ENCODE data around the gene RAPGEF1.

Gene RAPGEF1

GRCh38 chr9:131633491-131634031, 106.3 kb downstream of the RAPGEF1 start (continued):
- TF ChIP-seq, protein P1, sequence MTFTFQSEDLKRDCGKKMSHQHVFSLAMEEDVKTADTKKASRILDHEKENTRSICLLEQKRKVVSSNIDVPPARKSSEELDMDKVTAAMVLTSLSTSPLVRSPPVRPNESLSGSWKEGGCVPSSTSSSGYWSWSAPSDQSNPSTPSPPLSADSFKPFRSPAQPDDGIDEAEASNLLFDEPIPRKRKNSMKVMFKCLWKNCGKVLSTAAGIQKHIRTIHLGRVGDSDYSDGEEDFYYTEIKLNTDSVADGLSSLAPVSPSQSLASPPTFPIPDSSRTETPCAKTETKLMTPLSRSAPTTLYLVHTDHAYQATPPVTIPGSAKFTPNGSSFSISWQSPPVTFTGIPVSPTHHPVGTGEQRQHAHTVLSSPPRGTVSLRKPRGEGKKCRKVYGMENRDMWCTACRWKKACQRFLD (tag by site-specific recombination; IDR thresholded peaks at IDR 0.05) = no peak
- peak; percentile 47; the same call in 1 of the 2 replicates for TF ChIP-seq ZFP69B (tag by site-specific recombination; IDR thresholded peaks at IDR 0.05)
- no peak for TF ChIP-seq ZBTB1 (tag by site-specific recombination; IDR thresholded peaks at IDR 0.05)
- TF ChIP-seq ZNF311 (tag by site-specific recombination; IDR thresholded peaks at IDR 0.05; ENCODE audit: borderline replicate concordance) = no peak
- TF ChIP-seq ZNF621 (tag by site-specific recombination; IDR thresholded peaks at IDR 0.05) = no peak
- no peak for TF ChIP-seq ZNF37A (tag by site-specific recombination; IDR thresholded peaks at IDR 0.05)
- no peak for TF ChIP-seq ZNF423 (tag by site-specific recombination; IDR thresholded peaks at IDR 0.05)
- TF ChIP-seq KLF7 (tag by site-specific recombination; IDR thresholded peaks at IDR 0.05; ENCODE audit: borderline replicate concordance) = no peak
- TF ChIP-seq HOXD13 (CRISPR knock-in tag; IDR thresholded peaks at IDR 0.05; ENCODE audit: borderline replicate concordance) = no peak
- peak; percentile 66 for TF ChIP-seq OSR2 (tag by site-specific recombination; IDR thresholded peaks at IDR 0.05)
- TF ChIP-seq TRIM28 (IDR thresholded peaks at IDR 0.05; ENCODE audit: borderline replicate concordance, low read length) = no peak
- no peak for TF ChIP-seq ZNF433 (tag by site-specific recombination; IDR thresholded peaks at IDR 0.05; ENCODE audit: low read depth)
- no peak for TF ChIP-seq ZNF223 (tag by site-specific recombination; IDR thresholded peaks at IDR 0.05)
- no peak for TF ChIP-seq ZNF473 (tag by site-specific recombination; IDR thresholded peaks at IDR 0.05)
- TF ChIP-seq ZNF76 (tag by site-specific recombination; IDR thresholded peaks at IDR 0.05; ENCODE audit: borderline replicate concordance, low read depth) = peak; percentile 53; the same call in 1 of the 2 replicates
- TF ChIP-seq HOXA7 (CRISPR knock-in tag; IDR thresholded peaks at IDR 0.05; ENCODE audit: borderline replicate concordance) = no peak
- no peak for TF ChIP-seq ZNF221 (tag by site-specific recombination; IDR thresholded peaks at IDR 0.05; ENCODE audit: borderline replicate concordance)
- TF ChIP-seq BCL6B (tag by site-specific recombination; IDR thresholded peaks at IDR 0.05) = 0 out of 2 replicates have a peak, but pooled peaks have one; percentile 19
- TF ChIP-seq, protein P2, sequence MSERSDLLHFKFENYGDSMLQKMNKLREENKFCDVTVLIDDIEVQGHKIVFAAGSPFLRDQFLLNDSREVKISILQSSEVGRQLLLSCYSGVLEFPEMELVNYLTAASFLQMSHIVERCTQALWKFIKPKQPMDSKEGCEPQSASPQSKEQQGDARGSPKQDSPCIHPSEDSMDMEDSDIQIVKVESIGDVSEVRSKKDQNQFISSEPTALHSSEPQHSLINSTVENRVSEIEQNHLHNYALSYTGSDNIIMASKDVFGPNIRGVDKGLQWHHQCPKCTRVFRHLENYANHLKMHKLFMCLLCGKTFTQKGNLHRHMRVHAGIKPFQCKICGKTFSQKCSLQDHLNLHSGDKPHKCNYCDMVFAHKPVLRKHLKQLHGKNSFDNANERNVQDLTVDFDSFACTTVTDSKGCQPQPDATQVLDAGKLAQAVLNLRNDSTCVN (tag by site-specific recombination; optimal IDR thresholded peaks at IDR 0.05) = no peak
- no peak for TF ChIP-seq ZNF610 (tag by site-specific recombination; IDR thresholded peaks at IDR 0.05; ENCODE audit: borderline replicate concordance)
- no peak for TF ChIP-seq ZNF747 (tag by site-specific recombination; IDR thresholded peaks at IDR 0.05)
- TF ChIP-seq YY2 (tag by site-specific recombination; IDR thresholded peaks at IDR 0.05) = no peak
- TF ChIP-seq YY1 (tag by site-specific recombination; IDR thresholded peaks at IDR 0.05) = no peak
- no peak for TF ChIP-seq ZNF132 (tag by site-specific recombination; IDR thresholded peaks at IDR 0.05; ENCODE audit: borderline replicate concordance)
- TF ChIP-seq ZNF530 (tag by site-specific recombination; IDR thresholded peaks at IDR 0.05; ENCODE audit: low read depth) = no peak
- TF ChIP-seq ZNF488 (tag by site-specific recombination; IDR thresholded peaks at IDR 0.05) = no peak
- no peak for TF ChIP-seq ZNF133 (tag by site-specific recombination; IDR thresholded peaks at IDR 0.05)
- TF ChIP-seq SCRT2 (tag by site-specific recombination; IDR thresholded peaks at IDR 0.05) = no peak; the same call in 1 of the 2 replicates
- TF ChIP-seq, protein P3, sequence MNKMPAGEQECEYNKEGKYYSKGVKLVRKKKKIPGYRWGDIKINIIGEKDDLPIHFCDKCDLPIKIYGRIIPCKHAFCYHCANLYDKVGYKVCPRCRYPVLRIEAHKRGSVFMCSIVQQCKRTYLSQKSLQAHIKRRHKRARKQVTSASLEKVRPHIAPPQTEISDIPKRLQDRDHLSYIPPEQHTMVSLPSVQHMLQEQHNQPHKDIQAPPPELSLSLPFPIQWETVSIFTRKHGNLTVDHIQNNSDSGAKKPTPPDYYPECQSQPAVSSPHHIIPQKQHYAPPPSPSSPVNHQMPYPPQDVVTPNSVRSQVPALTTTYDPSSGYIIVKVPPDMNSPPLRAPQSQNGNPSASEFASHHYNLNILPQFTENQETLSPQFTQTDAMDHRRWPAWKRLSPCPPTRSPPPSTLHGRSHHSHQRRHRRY (tag by site-specific recombination; IDR thresholded peaks at IDR 0.05) = no peak
- TF ChIP-seq, protein P4, sequence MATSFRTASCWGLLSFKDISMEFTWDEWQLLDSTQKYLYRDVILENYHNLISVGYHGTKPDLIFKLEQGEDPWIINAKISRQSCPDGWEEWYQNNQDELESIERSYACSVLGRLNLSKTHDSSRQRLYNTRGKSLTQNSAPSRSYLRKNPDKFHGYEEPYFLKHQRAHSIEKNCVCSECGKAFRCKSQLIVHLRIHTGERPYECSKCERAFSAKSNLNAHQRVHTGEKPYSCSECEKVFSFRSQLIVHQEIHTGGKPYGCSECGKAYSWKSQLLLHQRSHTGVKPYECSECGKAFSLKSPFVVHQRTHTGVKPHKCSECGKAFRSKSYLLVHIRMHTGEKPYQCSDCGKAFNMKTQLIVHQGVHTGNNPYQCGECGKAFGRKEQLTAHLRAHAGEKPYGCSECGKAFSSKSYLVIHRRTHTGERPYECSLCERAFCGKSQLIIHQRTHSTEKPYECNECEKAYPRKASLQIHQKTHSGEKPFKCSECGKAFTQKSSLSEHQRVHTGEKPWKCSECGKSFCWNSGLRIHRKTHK (tag by site-specific recombination; IDR thresholded peaks at IDR 0.05) = no peak
- no peak for TF ChIP-seq ZNF514 (tag by site-specific recombination; IDR thresholded peaks at IDR 0.05)
- TF ChIP-seq ZNF560 (tag by site-specific recombination; IDR thresholded peaks at IDR 0.05; ENCODE audit: borderline replicate concordance) = no peak
- no peak for TF ChIP-seq ZNF555 (tag by site-specific recombination; conservative IDR thresholded peaks at IDR 0.05)
- no peak for TF ChIP-seq KLF16 (tag by site-specific recombination; IDR thresholded peaks at IDR 0.05)
- TF ChIP-seq, protein P5, sequence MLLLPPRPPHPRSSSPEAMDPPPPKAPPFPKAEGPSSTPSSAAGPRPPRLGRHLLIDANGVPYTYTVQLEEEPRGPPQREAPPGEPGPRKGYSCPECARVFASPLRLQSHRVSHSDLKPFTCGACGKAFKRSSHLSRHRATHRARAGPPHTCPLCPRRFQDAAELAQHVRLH (tag by site-specific recombination; IDR thresholded peaks at IDR 0.05) = no peak
